ENCODE measurements around the gene MBD3L1.

Gene MBD3L1

DNA sequence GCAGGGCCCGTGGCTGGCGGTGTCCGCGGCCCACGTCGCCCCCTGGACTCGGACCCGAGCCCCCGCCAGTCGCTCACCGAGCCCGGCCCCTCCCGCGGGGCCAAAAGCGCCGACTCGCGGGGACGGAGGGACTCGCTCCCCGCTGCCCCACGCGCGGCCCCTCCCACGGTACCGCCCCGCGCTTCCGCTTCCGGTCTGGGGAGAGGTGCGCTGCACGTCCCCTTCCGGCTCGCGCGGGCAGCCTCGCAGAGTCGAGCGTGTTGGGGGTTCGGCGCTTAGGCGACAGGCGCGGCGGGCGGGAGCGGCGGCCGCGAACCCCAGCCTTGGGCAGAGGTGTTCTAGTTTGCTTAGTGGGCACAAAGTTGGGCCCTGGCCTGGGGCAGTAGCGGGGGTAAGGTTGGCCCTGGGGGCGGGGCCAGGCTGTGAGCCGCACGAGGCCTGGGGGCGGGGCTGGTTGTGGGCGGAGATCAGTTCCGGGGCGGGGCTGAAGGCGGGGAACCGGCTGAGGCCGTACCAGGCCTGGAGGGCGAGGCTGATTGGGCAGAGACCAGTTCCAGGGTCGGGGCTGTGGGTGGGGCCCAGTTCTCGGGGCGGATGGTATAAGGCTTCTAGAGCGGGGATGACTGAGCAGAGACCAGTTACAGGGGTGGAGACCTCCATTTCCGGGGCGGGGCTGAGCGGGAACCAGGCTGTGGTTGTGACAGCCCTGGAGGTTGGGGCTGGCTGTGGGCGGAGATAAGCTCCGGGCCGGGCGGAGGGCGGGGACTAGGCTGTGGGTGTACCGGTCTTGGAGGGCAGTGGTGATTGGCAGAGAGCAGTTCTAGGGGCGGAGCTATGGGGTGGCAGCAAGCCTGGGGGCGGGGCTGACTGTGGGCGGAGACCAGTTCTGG lies at the start of gene MBD3L1, which contains the start of gene ZNF558:
Gene MBD3L1 (plus strand): TSS at position 246 of the 890 bp plus-strand sequence. CDS start 10,302 bp downstream, outside the sequence.
Gene ZNF558 (minus strand): TSS at position 173 of the 890 bp plus-strand sequence. CDS start 9,645 bp downstream, outside the sequence.
- TF ChIP-seq, protein P1, sequence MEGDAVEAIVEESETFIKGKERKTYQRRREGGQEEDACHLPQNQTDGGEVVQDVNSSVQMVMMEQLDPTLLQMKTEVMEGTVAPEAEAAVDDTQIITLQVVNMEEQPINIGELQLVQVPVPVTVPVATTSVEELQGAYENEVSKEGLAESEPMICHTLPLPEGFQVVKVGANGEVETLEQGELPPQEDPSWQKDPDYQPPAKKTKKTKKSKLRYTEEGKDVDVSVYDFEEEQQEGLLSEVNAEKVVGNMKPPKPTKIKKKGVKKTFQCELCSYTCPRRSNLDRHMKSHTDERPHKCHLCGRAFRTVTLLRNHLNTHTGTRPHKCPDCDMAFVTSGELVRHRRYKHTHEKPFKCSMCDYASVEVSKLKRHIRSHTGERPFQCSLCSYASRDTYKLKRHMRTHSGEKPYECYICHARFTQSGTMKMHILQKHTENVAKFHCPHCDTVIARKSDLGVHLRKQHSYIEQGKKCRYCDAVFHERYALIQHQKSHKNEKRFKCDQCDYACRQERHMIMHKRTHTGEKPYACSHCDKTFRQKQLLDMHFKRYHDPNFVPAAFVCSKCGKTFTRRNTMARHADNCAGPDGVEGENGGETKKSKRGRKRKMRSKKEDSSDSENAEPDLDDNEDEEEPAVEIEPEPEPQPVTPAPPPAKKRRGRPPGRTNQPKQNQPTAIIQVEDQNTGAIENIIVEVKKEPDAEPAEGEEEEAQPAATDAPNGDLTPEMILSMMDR (IDR thresholded peaks at IDR 0.05; ENCODE audit: low read depth, low read length): no peak
- peak within 1 kb of the TSS; percentile 76 to 83 for H3K4me3 ChIP-seq (replicated peaks in 1 of 2; ENCODE audit: low read depth in 2 of 2, low read length in 2 of 2)
- DNase-seq (ENCODE audit: low read depth in 2 of 2): peak; percentile 98 to 99

DNA sequence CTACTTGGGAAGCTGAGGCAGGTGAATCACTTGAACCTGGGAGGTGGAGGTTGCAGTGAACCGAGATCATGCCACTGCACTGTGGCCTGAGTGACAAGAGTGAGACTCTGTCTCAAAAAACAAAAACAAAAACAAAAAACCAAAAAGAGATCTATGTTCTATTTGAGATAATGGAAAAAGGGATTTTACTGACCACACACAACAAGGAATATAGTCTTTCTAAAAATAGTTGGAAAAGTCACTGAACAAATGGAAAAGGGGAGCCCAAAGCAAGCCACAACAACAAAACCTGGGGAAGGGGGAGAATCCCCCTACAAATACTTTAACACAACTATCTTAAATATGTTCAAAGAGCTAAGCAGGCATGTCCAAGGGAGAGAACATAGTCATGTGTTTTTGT lies 37.4 kb upstream of the MBD3L1 start:
- DNase-seq (ENCODE audit: low read depth in 2 of 2): no peak
- TF ChIP-seq, protein P1 (IDR thresholded peaks at IDR 0.05; ENCODE audit: low read depth, low read length): no peak
- no peak overlapping the region for H3K4me3 ChIP-seq (replicated peaks in 1 of 2; ENCODE audit: low read depth in 2 of 2, low read length in 2 of 2)

DNA sequence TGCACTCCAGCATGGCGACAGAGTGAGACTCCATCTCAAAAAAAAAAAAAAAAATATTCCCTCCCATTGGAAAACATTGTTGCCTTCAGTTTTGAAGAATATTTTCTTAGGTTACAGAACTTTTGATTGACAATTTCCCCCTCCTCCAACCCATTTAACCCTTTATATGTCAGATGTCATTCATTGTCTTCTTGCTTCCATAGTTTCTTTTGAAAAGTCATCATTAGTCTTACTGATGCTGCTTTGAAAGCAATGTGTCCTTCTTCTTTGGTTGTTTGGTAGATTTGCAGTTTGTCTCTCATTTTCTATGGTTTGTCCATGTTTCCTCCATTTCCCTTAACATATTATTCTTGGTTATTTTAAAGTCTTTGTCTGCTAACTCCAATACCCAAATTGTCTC lies 25.5 kb upstream of the MBD3L1 start:
- peak in 1 of 2 donors; percentile 4 for DNase-seq (ENCODE audit: low read depth in 2 of 2)
- H3K4me3 ChIP-seq (replicated peaks in 1 of 2; ENCODE audit: low read depth in 2 of 2, low read length in 2 of 2): no peak overlapping the region
- TF ChIP-seq, protein P1 (IDR thresholded peaks at IDR 0.05; ENCODE audit: low read depth, low read length): no peak

DNA sequence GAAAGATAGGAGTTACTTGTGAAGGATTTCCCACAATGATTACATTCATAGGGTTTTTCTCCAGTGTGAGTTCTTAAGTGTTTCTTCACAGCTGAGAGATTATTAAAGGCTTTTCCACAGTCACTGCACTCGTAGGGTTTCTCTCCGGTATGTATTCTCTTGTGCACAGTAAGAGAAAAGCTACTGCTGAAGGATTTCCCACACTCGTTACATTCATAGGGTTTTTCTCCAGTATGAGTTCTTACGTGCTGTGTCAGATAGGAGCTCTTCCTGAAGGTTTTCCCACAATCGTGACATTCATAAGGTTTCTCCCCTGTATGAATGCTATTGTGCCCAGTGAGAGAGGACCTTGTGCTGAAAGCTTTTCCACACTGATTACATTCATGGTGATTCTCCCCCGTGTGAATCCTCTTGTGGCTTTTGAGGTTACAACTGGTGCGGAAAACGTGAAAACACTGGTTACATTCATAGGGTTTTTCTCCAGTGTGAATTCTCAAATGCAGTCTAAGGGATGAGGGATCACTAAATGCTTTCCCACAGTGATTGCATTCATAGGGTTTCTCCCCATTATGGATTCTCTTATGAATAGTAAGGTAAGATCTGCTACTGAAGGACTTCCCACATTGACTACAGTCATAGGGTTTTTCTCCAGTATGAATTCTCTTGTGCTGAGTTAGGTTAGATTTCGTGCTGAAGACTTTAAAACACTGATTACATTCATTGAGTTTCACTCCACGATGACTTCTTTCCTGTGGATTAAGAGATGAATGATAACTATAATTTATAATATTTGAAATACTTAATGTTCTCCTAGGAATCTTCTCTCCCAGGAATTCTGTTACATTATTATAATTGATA lies 20.6 kb upstream of the MBD3L1 start:
- TF ChIP-seq, protein P1 (IDR thresholded peaks at IDR 0.05; ENCODE audit: low read depth, low read length): no peak
- peak; percentile 6 to 30 for DNase-seq (ENCODE audit: low read depth in 2 of 2)
- H3K4me3 ChIP-seq (replicated peaks in 1 of 2; ENCODE audit: low read depth in 2 of 2, low read length in 2 of 2): no peak overlapping the region

DNA sequence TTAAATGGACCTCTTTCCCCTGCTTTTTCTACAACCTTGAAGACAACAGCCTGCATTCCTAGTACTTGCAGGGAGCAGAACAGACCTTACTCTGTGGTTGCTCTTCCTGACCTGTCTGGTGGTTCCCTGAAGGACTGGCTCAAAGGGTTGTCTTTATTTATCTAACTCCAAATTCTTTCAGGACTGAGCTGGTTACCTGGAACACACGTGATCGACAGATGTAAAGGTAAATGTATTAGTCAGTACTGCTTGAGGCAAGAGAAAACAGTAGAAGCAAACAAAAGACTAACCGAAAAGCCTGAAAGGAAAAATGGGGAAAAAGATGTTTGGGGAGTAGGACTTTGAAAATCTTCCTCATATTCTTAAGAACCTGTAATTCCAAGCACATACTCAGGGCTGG lies 18.0 kb upstream of the MBD3L1 start:
- H3K4me3 ChIP-seq (replicated peaks in 1 of 2; ENCODE audit: low read depth in 2 of 2, low read length in 2 of 2): no peak overlapping the region
- DNase-seq (ENCODE audit: low read depth in 2 of 2): no peak
- TF ChIP-seq, protein P1 (IDR thresholded peaks at IDR 0.05; ENCODE audit: low read depth, low read length): no peak

DNA sequence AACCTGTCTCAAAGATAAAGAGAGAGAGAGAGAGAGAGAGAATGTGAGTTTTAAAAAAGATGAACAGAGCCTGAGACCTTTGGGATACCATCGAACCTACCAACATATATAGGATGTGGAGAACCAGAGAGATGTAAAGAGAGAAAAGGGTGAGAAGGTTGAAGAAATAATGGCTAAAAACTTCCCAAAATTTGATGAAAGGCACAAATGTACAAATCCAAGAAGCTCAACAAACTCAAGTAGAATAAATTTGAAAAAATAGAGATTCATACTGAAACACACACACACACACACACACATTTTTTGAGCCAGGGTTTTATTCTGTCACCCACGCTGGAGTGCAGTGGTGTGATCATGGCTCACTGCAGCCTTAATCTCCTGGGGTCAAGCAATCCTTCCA lies 16.4 kb upstream of the MBD3L1 start:
- TF ChIP-seq, protein P1 (IDR thresholded peaks at IDR 0.05; ENCODE audit: low read depth, low read length): no peak
- H3K4me3 ChIP-seq (replicated peaks in 1 of 2; ENCODE audit: low read depth in 2 of 2, low read length in 2 of 2): no peak overlapping the region
- no peak for DNase-seq (ENCODE audit: low read depth in 2 of 2)
